ENCODE data around the gene RTTN. TPM values are rescaled to one million over a fixed set of nuclear protein-coding genes. Genes with fewer than 3 reads are reported as not detected.

RTTN gene
- polyA plus RNA-seq, 3 donors from 2014 or later, result 1.8 to 5.2 (median 2.4) TPM

DNA sequence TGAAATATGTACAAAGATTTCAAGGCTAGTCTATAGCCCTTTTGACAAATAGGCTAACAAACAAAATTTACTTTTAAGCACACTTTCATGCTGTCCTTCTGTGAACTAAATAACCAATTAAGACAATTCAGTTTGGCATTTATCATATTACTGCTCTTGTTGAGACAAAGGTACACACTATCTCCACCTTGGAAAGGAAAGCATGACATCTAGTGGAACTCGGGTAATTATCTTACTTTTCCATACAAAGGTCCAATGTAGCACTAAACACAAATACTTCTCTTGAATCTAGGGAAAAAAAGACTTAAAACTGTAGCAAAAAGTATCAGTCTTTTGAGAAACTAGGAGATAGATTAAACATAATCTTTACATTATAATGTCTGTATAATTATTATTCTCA lies 132.8 kb downstream of the RTTN start:
- peaks cover 4 to 10% (median 8%) of the 10 kb centered on the region in 3 donors for H3K36me3 Mint-ChIP-seq
- H3K4me3 Mint-ChIP-seq, result no peak overlapping the region
- peaks cover 0 to 2% (median 0%) of the 10 kb centered on the region in 3 donors for H3K27me3 Mint-ChIP-seq (ENCODE audit: low read depth in 3 of 3)
- H3K9me3 Mint-ChIP-seq, result no peaks in the 10 kb centered on the region
- DNase-seq, result peak; percentile 9 to 25 (median 21)
- H3K4me1 Mint-ChIP-seq, result peaks cover 25 to 28% of the 10 kb centered on the region in 2 donors
- peak overlapping the region in 1 of 6 donors; percentile 1 for H3K27ac Mint-ChIP-seq

DNA sequence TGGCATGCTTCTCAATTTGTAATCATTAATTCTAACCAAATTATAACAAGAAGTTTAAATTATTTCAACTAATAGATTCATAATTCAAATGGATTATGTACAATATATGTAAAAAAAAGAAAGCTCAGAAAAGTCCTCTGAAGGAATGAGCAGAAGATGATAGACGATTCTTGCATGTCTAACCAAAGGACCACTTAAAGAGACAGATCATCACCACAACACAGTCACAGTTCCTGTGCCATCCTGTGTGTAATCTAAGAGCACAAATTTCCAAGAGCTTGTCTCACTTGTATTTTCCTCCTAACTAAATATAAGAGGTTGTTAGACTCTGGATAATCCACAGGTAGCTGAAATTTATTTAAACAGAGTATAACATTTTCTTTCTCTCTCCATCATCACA lies 135.5 kb downstream of the RTTN start:
- peaks cover 25 to 28% of the 10 kb centered on the region in 2 donors for H3K4me1 Mint-ChIP-seq
- DNase-seq, result no peak
- H3K27me3 Mint-ChIP-seq (ENCODE audit: low read depth in 3 of 3), result no peaks in the 10 kb centered on the region
- H3K27ac Mint-ChIP-seq, result no peak overlapping the region
- H3K4me3 Mint-ChIP-seq, result no peak overlapping the region
- peaks cover 8 to 10% (median 10%) of the 10 kb centered on the region in 3 donors for H3K36me3 Mint-ChIP-seq
- H3K9me3 Mint-ChIP-seq, result no peaks in the 10 kb centered on the region

DNA sequence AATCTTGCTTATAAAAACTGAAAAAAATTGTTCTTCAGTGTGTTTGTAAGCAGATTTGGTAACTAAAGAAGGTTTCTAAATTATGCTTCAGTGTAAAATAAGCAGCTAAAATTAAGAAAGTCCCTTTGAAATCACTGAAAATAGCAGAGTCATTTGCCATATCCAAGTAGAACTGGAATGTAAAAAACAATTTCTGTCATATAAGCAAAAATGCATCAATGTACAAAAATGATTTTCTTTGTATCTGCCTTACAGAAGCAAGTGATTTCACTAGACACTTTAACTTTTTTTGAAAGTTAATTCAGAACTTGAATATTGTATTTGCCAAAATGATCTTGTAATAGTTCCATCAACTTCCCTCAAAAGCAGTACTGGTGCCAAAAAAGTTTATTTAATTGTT lies 136.1 kb downstream of the RTTN start:
- H3K36me3 Mint-ChIP-seq, result peaks cover 5 to 12% (median 7%) of the 10 kb centered on the region in 3 donors
- no peak for DNase-seq
- H3K9me3 Mint-ChIP-seq, result no peaks in the 10 kb centered on the region
- H3K4me3 Mint-ChIP-seq, result no peak overlapping the region
- H3K27me3 Mint-ChIP-seq (ENCODE audit: low read depth in 3 of 3), result no peaks in the 10 kb centered on the region
- H3K4me1 Mint-ChIP-seq, result peaks cover 25 to 28% of the 10 kb centered on the region in 2 donors
- peak overlapping the region in 1 of 6 donors; percentile 16 for H3K27ac Mint-ChIP-seq

DNA sequence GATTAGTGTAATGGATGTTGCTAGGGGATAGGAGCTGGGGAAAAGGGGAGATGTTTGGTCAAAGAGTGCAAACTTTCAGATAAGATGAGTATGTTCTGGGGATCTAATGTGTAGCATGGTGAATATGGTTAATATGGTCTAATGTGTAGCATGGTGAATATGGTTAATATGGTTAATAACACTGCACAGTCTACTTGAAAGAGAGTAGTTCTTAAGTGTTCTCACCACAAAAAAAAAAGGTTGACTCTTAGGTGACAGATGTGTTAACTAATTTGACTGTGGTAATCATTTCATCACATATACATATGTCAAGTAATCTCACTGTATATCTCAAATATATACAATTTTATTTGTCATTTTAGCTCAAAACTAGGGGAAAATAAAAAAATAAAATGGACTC lies 136.5 kb downstream of the RTTN start:
- H3K36me3 Mint-ChIP-seq, result peaks cover 3 to 9% (median 4%) of the 10 kb centered on the region in 3 donors
- no peaks in the 10 kb centered on the region for H3K27me3 Mint-ChIP-seq (ENCODE audit: low read depth in 3 of 3)
- no peaks in the 10 kb centered on the region for H3K9me3 Mint-ChIP-seq
- H3K4me3 Mint-ChIP-seq, result peak overlapping the region in 1 of 5 donors; percentile 4
- peak in 2 of 3 donors; percentile 8 to 9 for DNase-seq
- H3K27ac Mint-ChIP-seq, result peak overlapping the region in 1 of 6 donors; percentile 16
- H3K4me1 Mint-ChIP-seq, result peaks cover 25 to 28% of the 10 kb centered on the region in 2 donors

DNA sequence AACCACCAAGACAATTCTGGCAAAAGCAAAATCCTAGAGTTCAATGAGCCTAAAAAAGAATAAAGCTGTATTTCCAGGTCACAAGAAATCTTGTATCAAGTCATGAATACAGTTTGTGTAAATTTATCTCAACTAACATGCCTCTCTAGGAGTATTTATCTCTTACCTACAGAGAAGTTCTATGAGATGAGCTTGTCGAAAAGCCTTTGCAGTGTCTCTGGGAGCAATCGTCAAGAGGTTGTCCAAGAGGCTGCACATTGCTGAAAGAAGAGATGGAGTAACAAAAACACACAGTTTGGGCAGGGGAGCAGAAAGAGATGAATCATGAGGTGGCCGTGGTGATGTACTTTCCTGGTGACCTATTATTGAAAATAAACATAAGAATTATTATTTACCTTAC lies 145.8 kb downstream of the RTTN start:
- no peak for DNase-seq
- Mint-ChIP-seq H3K9me3 (no peaks in the 10 kb centered on the region), H3K4me3 (no peak overlapping the region), H3K27ac (no peak overlapping the region), H3K4me1 (peaks cover 0 to 5% of the 10 kb centered on the region in 2 donors), H3K36me3 (peaks cover 32 to 50% (median 43%) of the 10 kb centered on the region in 3 donors), H3K27me3 (ENCODE audit: low read depth in 3 of 3) (no peaks in the 10 kb centered on the region)

DNA sequence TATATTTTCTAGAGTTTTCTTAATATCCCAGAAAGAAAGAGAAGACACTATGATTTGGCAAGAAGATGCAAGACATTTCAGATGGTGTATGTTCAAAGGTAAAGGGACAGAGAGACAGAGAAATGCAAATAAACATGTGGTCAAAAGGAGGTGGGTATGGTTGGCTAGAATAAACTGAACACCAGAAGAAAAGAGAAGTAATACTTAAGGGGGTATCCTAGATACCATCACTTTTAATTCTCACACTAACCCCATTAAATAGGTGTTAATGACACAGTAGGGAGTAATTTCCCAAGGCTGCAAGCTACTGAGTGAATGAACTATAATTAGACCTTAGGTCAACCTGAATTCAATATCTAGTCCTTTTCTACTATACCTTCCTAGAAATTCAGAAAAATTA lies 146.6 kb downstream of the RTTN start:
- Mint-ChIP-seq H3K27me3 (ENCODE audit: low read depth in 3 of 3) (no peaks in the 10 kb centered on the region), H3K4me1 (peaks cover 0 to 5% of the 10 kb centered on the region in 2 donors), H3K27ac (no peak overlapping the region), H3K4me3 (no peak overlapping the region), H3K9me3 (no peaks in the 10 kb centered on the region), H3K36me3 (peaks cover 28 to 50% (median 43%) of the 10 kb centered on the region in 3 donors)
- no peak for DNase-seq

DNA sequence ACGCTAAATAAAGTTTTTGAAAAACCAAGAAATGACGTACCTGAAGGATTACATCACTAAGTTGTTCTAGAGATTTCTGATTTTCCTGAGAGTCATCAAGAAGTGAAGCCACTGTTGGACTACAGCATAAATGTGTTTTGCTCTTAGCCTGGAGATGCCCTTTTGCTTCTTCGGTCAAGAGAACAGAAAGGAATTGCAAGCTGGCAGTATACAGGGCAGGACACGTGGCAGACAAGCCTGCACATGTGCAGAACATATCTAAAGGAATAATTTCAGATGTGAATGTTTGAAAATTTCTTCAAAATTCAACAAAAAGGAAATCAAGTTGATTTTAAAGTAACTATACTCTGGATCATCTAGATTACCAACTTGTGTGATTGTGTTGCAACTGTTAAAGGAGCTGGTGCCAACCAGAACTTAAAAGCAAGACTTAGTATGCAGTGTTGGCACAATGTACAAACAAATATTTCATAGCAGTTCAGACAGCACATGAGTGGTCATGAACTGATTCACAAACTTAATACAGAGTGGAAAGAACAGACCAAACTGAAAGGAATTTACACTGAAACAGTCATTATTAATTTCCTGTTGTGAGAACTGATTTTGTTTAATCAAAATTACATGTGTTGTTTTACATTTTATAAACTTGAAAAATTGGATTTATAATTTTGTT lies 157.4 kb downstream of the RTTN start:
- Mint-ChIP-seq H3K4me3 (no peak overlapping the region), H3K27ac (no peak overlapping the region), H3K9me3 (no peaks in the 10 kb centered on the region), H3K27me3 (ENCODE audit: low read depth in 3 of 3) (no peaks in the 10 kb centered on the region), H3K36me3 (peaks cover 29 to 40% (median 29%) of the 10 kb centered on the region in 3 donors), H3K4me1 (no peaks in the 10 kb centered on the region)
- no peak for DNase-seq

DNA sequence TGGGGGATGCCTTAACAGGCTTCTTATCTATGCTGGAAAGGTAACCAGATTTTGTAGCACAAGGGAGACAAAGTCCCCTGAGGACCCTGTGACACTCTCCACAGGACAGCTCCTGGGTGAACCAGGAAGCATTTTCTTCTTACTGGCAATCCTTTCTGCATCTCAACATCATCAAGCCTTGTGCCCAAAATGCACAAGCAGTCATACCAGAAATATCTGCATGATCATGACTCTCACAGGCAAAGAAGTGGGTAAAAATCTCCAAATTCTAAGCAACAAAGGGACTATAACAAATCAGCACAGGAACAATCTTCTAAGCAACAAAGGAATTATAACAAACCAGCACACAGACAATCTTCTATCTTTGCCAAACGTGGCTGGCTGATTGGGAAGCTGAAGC lies 158.7 kb downstream of the RTTN start:
- no peaks in the 10 kb centered on the region for H3K9me3 Mint-ChIP-seq

DNA sequence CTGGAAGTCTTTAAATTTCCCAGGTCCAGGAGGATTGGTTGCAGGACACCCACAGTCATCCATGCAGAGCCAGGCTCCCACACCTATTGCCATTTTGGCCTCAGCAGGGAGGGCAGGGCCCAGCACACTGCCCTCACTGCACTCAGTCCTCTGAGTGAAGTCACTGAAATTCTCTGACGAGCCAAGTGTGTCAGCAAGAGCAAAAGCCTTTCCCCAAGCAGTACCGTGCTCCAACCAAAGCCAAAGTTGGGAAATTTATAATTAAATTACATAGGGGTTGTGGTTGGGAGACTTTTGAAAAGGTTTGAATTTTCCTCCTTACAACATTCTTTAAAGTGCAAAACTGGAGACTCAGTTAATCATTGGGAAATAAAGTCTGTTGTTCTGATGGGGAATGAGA lies 159.3 kb downstream of the RTTN start:
- Mint-ChIP-seq H3K27ac (no peak overlapping the region), H3K9me3 (no peaks in the 10 kb centered on the region), H3K36me3 (peaks cover 29 to 38% (median 31%) of the 10 kb centered on the region in 3 donors), H3K27me3 (ENCODE audit: low read depth in 3 of 3) (peaks cover 0 to 5% (median 0%) of the 10 kb centered on the region in 3 donors), H3K4me3 (no peak overlapping the region), H3K4me1 (no peaks in the 10 kb centered on the region)
- DNase-seq, result no peak

More for the DNA sequence above, 158.7 kb downstream of the RTTN start:
- peaks cover 0 to 2% (median 0%) of the 10 kb centered on the region in 3 donors for H3K27me3 Mint-ChIP-seq (ENCODE audit: low read depth in 3 of 3)
- H3K27ac Mint-ChIP-seq, result no peak overlapping the region
- peaks cover 32 to 41% (median 35%) of the 10 kb centered on the region in 3 donors for H3K36me3 Mint-ChIP-seq
- DNase-seq, result no peak
- H3K4me1 Mint-ChIP-seq, result no peaks in the 10 kb centered on the region
- no peak overlapping the region for H3K4me3 Mint-ChIP-seq

DNA sequence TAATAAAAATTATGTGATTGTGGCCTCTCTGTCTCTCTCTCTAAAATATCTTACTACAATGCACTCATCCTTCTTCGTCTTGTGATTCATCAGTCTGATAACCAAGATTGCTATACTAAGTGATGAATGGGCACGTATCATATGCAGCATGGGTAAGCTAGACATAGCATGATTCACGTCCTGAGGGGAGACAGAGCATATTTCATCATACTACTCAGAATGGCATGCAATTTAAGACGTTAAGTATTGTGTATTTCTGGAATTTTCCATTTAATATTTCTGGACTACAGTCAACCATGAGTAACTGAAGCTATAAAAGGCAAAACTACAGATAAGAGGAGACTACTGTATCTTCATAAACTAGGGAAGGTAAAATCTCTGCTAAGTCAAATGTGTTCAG lies 160.9 kb downstream of the RTTN start:
- H3K9me3 Mint-ChIP-seq, result no peaks in the 10 kb centered on the region
- peaks cover 22 to 32% (median 25%) of the 10 kb centered on the region in 3 donors for H3K36me3 Mint-ChIP-seq
- H3K4me3 Mint-ChIP-seq, result no peak overlapping the region
- peaks cover 0 to 5% (median 1%) of the 10 kb centered on the region in 3 donors for H3K27me3 Mint-ChIP-seq (ENCODE audit: low read depth in 3 of 3)
- DNase-seq, result no peak
- H3K27ac Mint-ChIP-seq, result no peak overlapping the region
- no peaks in the 10 kb centered on the region for H3K4me1 Mint-ChIP-seq

DNA sequence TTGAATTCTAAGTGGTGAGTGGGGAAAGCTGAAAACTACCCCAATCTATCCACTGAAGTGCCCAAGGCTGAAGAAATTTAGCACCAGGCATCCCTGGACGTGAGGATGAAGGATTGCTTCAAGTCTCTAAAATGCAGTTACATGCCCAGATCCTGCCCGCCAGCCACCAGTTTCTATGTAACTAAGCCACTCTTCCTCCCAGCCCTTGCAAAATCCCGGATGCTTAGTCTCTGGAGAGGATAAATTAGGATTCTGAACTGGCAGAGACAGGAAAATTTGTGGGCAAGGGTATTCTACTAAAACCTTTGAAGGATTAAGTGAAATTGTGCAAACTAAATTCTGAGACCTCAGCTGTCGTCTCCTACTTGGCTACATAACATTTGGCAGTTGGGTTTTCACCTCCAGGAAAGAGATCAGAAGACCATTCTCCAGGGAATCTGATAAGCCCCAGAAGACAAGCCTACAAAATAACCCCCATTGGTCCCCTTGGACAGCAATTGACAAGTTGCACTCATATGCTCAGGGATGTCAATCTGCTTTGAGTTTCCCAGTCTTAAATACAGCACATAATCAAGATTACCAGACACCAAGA lies 163.9 kb downstream of the RTTN start:
- H3K36me3 Mint-ChIP-seq, result peaks cover 17 to 41% (median 38%) of the 10 kb centered on the region in 3 donors
- DNase-seq, result no peak
- no peaks in the 10 kb centered on the region for H3K4me1 Mint-ChIP-seq
- no peak overlapping the region for H3K27ac Mint-ChIP-seq
- peaks cover 0 to 5% (median 1%) of the 10 kb centered on the region in 3 donors for H3K27me3 Mint-ChIP-seq (ENCODE audit: low read depth in 3 of 3)
- H3K9me3 Mint-ChIP-seq, result no peaks in the 10 kb centered on the region
- H3K4me3 Mint-ChIP-seq, result no peak overlapping the region

DNA sequence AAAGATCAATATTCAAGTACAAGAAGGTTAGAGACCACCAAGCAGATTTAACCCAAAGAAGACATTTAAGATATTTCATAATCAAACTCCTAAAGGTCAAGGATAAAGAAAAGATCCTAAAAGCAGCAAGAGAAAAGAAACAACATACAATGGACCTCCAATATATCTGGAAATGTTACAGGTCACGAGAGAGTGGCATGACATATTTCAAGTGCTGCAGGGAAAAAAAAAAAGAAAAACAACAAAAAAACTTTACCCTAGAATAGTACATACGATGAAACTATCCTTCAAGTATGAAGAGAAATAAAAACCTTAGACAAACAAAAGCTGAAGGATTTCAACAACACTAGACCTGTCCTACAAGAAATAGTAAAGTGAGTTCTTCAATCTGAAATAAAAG lies 166.3 kb downstream of the RTTN start:
- Mint-ChIP-seq H3K4me1 (no peaks in the 10 kb centered on the region), H3K27ac (peak overlapping the region in 1 of 6 donors; percentile 3), H3K27me3 (ENCODE audit: low read depth in 3 of 3) (peaks cover 0 to 5% (median 1%) of the 10 kb centered on the region in 3 donors), H3K4me3 (no peak overlapping the region), H3K9me3 (no peaks in the 10 kb centered on the region), H3K36me3 (peaks cover 26 to 60% (median 42%) of the 10 kb centered on the region in 3 donors)
- no peak for DNase-seq

DNA sequence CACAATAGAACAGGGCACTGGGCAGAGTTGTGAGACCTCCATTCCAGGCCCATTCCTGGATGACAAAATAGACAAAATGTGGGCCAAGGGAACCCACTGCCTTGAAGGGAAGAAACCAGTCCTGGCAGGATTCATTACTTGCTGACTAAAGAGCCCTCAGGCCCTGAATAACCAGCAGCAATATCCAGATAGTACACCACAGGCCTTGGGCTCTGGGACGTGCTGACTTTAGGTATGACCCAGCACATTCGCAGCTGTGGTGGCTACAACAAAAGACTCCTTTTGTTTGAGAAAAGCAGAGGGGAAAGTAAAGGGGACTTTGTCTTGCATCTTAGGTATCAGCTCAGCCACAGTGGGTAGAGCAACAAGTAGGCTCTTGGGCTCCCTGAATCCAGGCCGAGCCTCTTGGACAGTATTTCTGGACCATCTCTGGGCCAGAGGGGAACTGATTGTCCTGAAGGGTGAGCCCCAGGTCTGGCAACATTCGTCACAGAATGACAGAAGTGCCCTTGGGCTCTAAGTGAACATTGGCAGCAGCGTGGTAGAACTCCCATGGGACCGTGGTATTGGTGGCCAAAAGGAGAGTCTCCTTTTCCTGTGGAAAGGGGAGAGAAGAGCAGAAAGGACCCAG lies 167.9 kb downstream of the RTTN start:
- no peak for DNase-seq
- Mint-ChIP-seq H3K4me1 (no peaks in the 10 kb centered on the region), H3K36me3 (peaks cover 30 to 69% (median 51%) of the 10 kb centered on the region in 3 donors), H3K27ac (no peak overlapping the region), H3K9me3 (no peaks in the 10 kb centered on the region), H3K27me3 (ENCODE audit: low read depth in 3 of 3) (peaks cover 0 to 5% (median 1%) of the 10 kb centered on the region in 3 donors), H3K4me3 (no peak overlapping the region)

DNA sequence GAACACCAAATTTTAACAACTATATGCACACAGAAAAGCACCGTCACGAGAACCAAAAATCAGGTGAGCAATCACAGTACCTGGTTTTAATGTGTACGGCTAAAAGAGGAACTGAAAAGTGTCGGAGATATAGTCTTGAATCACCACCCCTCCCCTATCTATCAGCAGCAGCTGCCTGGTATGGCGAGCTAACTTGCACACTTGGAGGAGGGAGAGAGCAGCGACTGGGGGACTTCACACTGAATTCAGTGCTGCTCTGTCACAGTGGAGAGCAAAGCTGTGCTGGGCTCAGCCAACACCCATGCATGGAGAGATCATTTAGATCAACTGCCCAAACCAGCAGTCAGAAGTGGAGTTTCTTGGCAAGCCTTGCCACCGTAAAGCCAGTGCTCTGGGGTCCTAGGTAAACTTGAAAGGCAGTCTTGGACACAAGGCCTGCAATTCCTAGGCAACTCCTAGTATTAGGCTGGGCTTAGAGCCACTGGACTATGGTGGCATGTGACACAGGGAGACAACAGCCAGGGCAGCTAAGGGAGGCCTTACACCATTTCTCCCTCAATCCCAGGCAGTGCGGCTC lies 168.6 kb downstream of the RTTN start:
- H3K27me3 Mint-ChIP-seq (ENCODE audit: low read depth in 3 of 3), result peaks cover 0 to 3% (median 1%) of the 10 kb centered on the region in 3 donors
- peaks cover 27 to 69% (median 53%) of the 10 kb centered on the region in 3 donors for H3K36me3 Mint-ChIP-seq
- no peaks in the 10 kb centered on the region for H3K4me1 Mint-ChIP-seq
- H3K4me3 Mint-ChIP-seq, result no peak overlapping the region
- no peak overlapping the region for H3K27ac Mint-ChIP-seq
- no peaks in the 10 kb centered on the region for H3K9me3 Mint-ChIP-seq
- no peak for DNase-seq

Data from immature natural killer cell (primary cell).